BLaER1 (cell line): ENCODE measurements around the gene NUAK2.

Source experiments
- H3K27ac ChIP-seq: shearing (Covaris generic); formaldehyde crosslinking; 2 replicates; pipeline ENCODE4 v1.8.1; 2022
- H3K27me3 ChIP-seq: shearing (Covaris generic); formaldehyde crosslinking; 2 replicates; pipeline ENCODE4 v1.8.1; 2022
- H3K36me3 ChIP-seq: shearing (Covaris generic); formaldehyde crosslinking; 2 replicates; pipeline ENCODE4 v1.8.1; 2022
- H3K4me1 ChIP-seq: shearing (Covaris generic); formaldehyde crosslinking; 2 replicates; pipeline ENCODE4 v1.8.1; 2022
- H3K4me2 ChIP-seq: shearing (Covaris generic); formaldehyde crosslinking; 2 replicates; pipeline ENCODE4 v1.8.1; 2022
- H3K4me3 ChIP-seq: shearing (Covaris generic); formaldehyde crosslinking; 2 replicates; pipeline ENCODE4 v1.8.1; 2022
- H3K9ac ChIP-seq: shearing (Covaris generic); formaldehyde crosslinking; 2 replicates; pipeline ENCODE4 v1.8.1; 2022
- H3K9me3 ChIP-seq: shearing (Covaris generic); formaldehyde crosslinking; 2 replicates; pipeline ENCODE4 v1.8.1; 2022
- H4K20me1 ChIP-seq: shearing (Covaris generic); formaldehyde crosslinking; 2 replicates; pipeline ENCODE4 v1.8.1; 2022
- Cebpa-rat ChIP-seq: shearing (Covaris generic); IDR thresholded peaks from 2 replicates; pipeline ENCODE4 v1.8.1; 2022

Gene NUAK2

GRCh38 chr1:205276689-205277065, 44.9 kb downstream of the NUAK2 start:
- Histone ChIP-seq H4K20me1 (peaks cover 26% of the 10 kb centered on the region; the same call in 1 of the 2 replicates), H3K9me3 (no peaks in the 10 kb centered on the region), H3K4me2 (no peak overlapping the region), H3K4me1 (peaks cover 16% of the 10 kb centered on the region), H3K9ac (no peak overlapping the region), H3K4me3 (no peak overlapping the region), H3K36me3 (no peaks in the 10 kb centered on the region), H3K27me3 (peaks cover 14% of the 10 kb centered on the region; the same call in 1 of the 2 replicates), H3K27ac (no peak overlapping the region)
- TF ChIP-seq Cebpa-rat: no peak

GRCh38 chr1:205275916-205276688, 45.4 kb downstream of the NUAK2 start:
- H4K20me1 ChIP-seq: peaks cover 26% of the 10 kb centered on the region; the same call in 1 of the 2 replicates
- no peaks in the 10 kb centered on the region for H3K36me3 ChIP-seq
- H3K27me3 ChIP-seq: peaks cover 12% of the 10 kb centered on the region; the same call in 1 of the 2 replicates
- no peak overlapping the region for H3K9ac ChIP-seq
- no peak overlapping the region for H3K4me2 ChIP-seq
- TF ChIP-seq Cebpa-rat: no peak
- H3K4me3 ChIP-seq: no peak overlapping the region
- no peak overlapping the region for H3K27ac ChIP-seq
- no peaks in the 10 kb centered on the region for H3K9me3 ChIP-seq
- peaks cover 16% of the 10 kb centered on the region for H3K4me1 ChIP-seq

GRCh38 chr1:205275133-205275532, 46.4 kb downstream of the NUAK2 start:
- H4K20me1 ChIP-seq: peaks cover 26% of the 10 kb centered on the region; the same call in 1 of the 2 replicates
- no peaks in the 10 kb centered on the region for H3K36me3 ChIP-seq
- H3K9me3 ChIP-seq: no peaks in the 10 kb centered on the region
- peaks cover 12% of the 10 kb centered on the region; the same call in 1 of the 2 replicates for H3K27me3 ChIP-seq
- H3K4me3 ChIP-seq: no peak overlapping the region
- peaks cover 16% of the 10 kb centered on the region for H3K4me1 ChIP-seq
- no peak overlapping the region for H3K4me2 ChIP-seq
- H3K27ac ChIP-seq: no peak overlapping the region
- no peak for TF ChIP-seq Cebpa-rat
- no peak overlapping the region for H3K9ac ChIP-seq

- H3K27ac ChIP-seq: no peak overlapping the region
- no peak overlapping the region for H3K4me2 ChIP-seq
- H4K20me1 ChIP-seq: peaks cover 26% of the 10 kb centered on the region; the same call in 1 of the 2 replicates
- TF ChIP-seq Cebpa-rat: no peak
- peaks cover 13% of the 10 kb centered on the region for H3K4me1 ChIP-seq
- H3K4me3 ChIP-seq: no peak overlapping the region
- no peaks in the 10 kb centered on the region for H3K36me3 ChIP-seq
- H3K27me3 ChIP-seq: peaks cover 12% of the 10 kb centered on the region; the same call in 1 of the 2 replicates
- no peaks in the 10 kb centered on the region for H3K9me3 ChIP-seq
- no peak overlapping the region for H3K9ac ChIP-seq
These were observed 47.4 kb downstream of the NUAK2 start for GRCh38 chr1:205274041-205274691.

GRCh38 chr1:205273551-205273982, 48.0 kb downstream of the NUAK2 start:
- TF ChIP-seq Cebpa-rat: no peak
- Histone ChIP-seq H3K4me1 (peaks cover 7% of the 10 kb centered on the region; the same call in 1 of the 2 replicates), H3K9me3 (no peaks in the 10 kb centered on the region), H3K36me3 (no peaks in the 10 kb centered on the region), H3K27me3 (peaks cover 12% of the 10 kb centered on the region; the same call in 1 of the 2 replicates), H3K9ac (no peak overlapping the region), H3K4me2 (no peak overlapping the region), H3K4me3 (no peak overlapping the region), H4K20me1 (peaks cover 26% of the 10 kb centered on the region; the same call in 1 of the 2 replicates), H3K27ac (no peak overlapping the region)

GRCh38 chr1:205272536-205272935, 49.0 kb downstream of the NUAK2 start:
- Histone ChIP-seq H3K4me3 (no peak overlapping the region), H3K36me3 (no peaks in the 10 kb centered on the region), H3K9ac (no peak overlapping the region), H4K20me1 (peaks cover 26% of the 10 kb centered on the region; the same call in 1 of the 2 replicates), H3K4me1 (peaks cover 13% of the 10 kb centered on the region), H3K9me3 (no peaks in the 10 kb centered on the region), H3K27me3 (peaks cover 12% of the 10 kb centered on the region; the same call in 1 of the 2 replicates), H3K27ac (no peak overlapping the region), H3K4me2 (no peak overlapping the region)
- no peak for TF ChIP-seq Cebpa-rat

- Histone ChIP-seq H3K27me3 (peaks cover 12% of the 10 kb centered on the region; the same call in 1 of the 2 replicates), H3K36me3 (no peaks in the 10 kb centered on the region), H3K9me3 (no peaks in the 10 kb centered on the region), H3K9ac (no peak overlapping the region), H3K4me3 (no peak overlapping the region), H4K20me1 (peaks cover 26% of the 10 kb centered on the region; the same call in 1 of the 2 replicates), H3K4me1 (peaks cover 21% of the 10 kb centered on the region), H3K4me2 (no peak overlapping the region), H3K27ac (no peak overlapping the region)
- TF ChIP-seq Cebpa-rat: no peak
These were observed 49.8 kb downstream of the NUAK2 start for GRCh38 chr1:205271745-205272144.

- Histone ChIP-seq H3K36me3 (no peaks in the 10 kb centered on the region), H3K4me2 (no peak overlapping the region), H3K9ac (no peak overlapping the region), H4K20me1 (peaks cover 23% of the 10 kb centered on the region; the same call in 1 of the 2 replicates), H3K4me3 (no peak overlapping the region), H3K27ac (no peak overlapping the region), H3K4me1 (peaks cover 21% of the 10 kb centered on the region), H3K9me3 (no peaks in the 10 kb centered on the region), H3K27me3 (peaks cover 8% of the 10 kb centered on the region; the same call in 1 of the 2 replicates)
- no peak for TF ChIP-seq Cebpa-rat
These were observed 50.3 kb downstream of the NUAK2 start for GRCh38 chr1:205271277-205271676.

- Histone ChIP-seq H4K20me1 (peaks cover 18% of the 10 kb centered on the region; the same call in 1 of the 2 replicates), H3K9me3 (no peaks in the 10 kb centered on the region), H3K4me2 (no peak overlapping the region), H3K9ac (no peak overlapping the region), H3K36me3 (no peaks in the 10 kb centered on the region), H3K4me1 (peaks cover 21% of the 10 kb centered on the region), H3K4me3 (no peak overlapping the region), H3K27ac (no peak overlapping the region), H3K27me3 (peaks cover 7% of the 10 kb centered on the region; the same call in 1 of the 2 replicates)
- no peak for TF ChIP-seq Cebpa-rat
These were observed 50.8 kb downstream of the NUAK2 start for GRCh38 chr1:205270764-205271163.

GRCh38 chr1:205270271-205270670, 51.3 kb downstream of the NUAK2 start:
- no peak for TF ChIP-seq Cebpa-rat
- H3K4me2 ChIP-seq: no peak overlapping the region
- no peak overlapping the region for H3K4me3 ChIP-seq
- H3K27ac ChIP-seq: no peak overlapping the region
- H3K9ac ChIP-seq: no peak overlapping the region
- peaks cover 21% of the 10 kb centered on the region for H3K4me1 ChIP-seq
- no peaks in the 10 kb centered on the region for H3K36me3 ChIP-seq
- H3K9me3 ChIP-seq: no peaks in the 10 kb centered on the region
- peaks cover 7% of the 10 kb centered on the region; the same call in 1 of the 2 replicates for H3K27me3 ChIP-seq
- H4K20me1 ChIP-seq: peaks cover 17% of the 10 kb centered on the region; the same call in 1 of the 2 replicates
